Measurements from ENCODE around the gene TRPV5.
A peak's percentile ranks its signal among the peaks of the same experiment; 100 is the strongest.

Gene TRPV5

GRCh38 chr7:142908921-142909890 is 24.3 kb downstream of the TRPV5 start:
- DNase-seq (ENCODE audit: low spot score): peak; percentile 26

GRCh38 chr7:142908290-142908689 is 25.3 kb downstream of the TRPV5 start:
- no peak for DNase-seq (ENCODE audit: low spot score)

- DNase-seq (ENCODE audit: low spot score): no peak
Observed at GRCh38 chr7:142906643-142907042, 26.9 kb downstream of the TRPV5 start.

GRCh38 chr7:142905759-142906158 is 27.8 kb downstream of the TRPV5 start:
- DNase-seq (ENCODE audit: low spot score): no peak

GRCh38 chr7:142904128-142904527 is 29.4 kb downstream of the TRPV5 start:
- no peak for DNase-seq (ENCODE audit: low spot score)

GRCh38 chr7:142901426-142902259 is 31.9 kb downstream of the TRPV5 start:
- no peak for DNase-seq (ENCODE audit: low spot score)

GRCh38 chr7:142899661-142900060 is 33.9 kb downstream of the TRPV5 start:
- DNase-seq (ENCODE audit: low spot score): no peak

GRCh38 chr7:142898377-142899170 is 35.0 kb downstream of the TRPV5 start:
- DNase-seq (ENCODE audit: low spot score): no peak

GRCh38 chr7:142897691-142898090 is 35.9 kb downstream of the TRPV5 start:
- no peak for DNase-seq (ENCODE audit: low spot score)

GRCh38 chr7:142896741-142897379 is 36.7 kb downstream of the TRPV5 start:
- no peak for DNase-seq (ENCODE audit: low spot score)

GRCh38 chr7:142896151-142896550 is 37.4 kb downstream of the TRPV5 start:
- no peak for DNase-seq (ENCODE audit: low spot score)

- no peak for DNase-seq (ENCODE audit: low spot score)
Observed at GRCh38 chr7:142894985-142895593, 38.5 kb downstream of the TRPV5 start.

- DNase-seq (ENCODE audit: low spot score): no peak
Observed at GRCh38 chr7:142894112-142894984, 39.2 kb downstream of the TRPV5 start.

GRCh38 chr7:142892951-142893350 is 40.6 kb downstream of the TRPV5 start:
- no peak for DNase-seq (ENCODE audit: low spot score)

- DNase-seq (ENCODE audit: low spot score): no peak
Observed at GRCh38 chr7:142891490-142892082, 42.0 kb downstream of the TRPV5 start.

- no peak for DNase-seq (ENCODE audit: low spot score)
Observed at GRCh38 chr7:142890874-142891485, 42.6 kb downstream of the TRPV5 start.

- DNase-seq (ENCODE audit: low spot score): no peak
Observed at GRCh38 chr7:142889816-142890215, 43.7 kb downstream of the TRPV5 start.

- DNase-seq (ENCODE audit: low spot score): no peak
Observed at GRCh38 chr7:142887282-142888015, 46.1 kb downstream of the TRPV5 start.

- DNase-seq (ENCODE audit: low spot score): no peak
Observed at GRCh38 chr7:142886866-142887265, 46.7 kb downstream of the TRPV5 start.
